Measurements from ENCODE around the gene POU2F1.

Gene POU2F1

DNA sequence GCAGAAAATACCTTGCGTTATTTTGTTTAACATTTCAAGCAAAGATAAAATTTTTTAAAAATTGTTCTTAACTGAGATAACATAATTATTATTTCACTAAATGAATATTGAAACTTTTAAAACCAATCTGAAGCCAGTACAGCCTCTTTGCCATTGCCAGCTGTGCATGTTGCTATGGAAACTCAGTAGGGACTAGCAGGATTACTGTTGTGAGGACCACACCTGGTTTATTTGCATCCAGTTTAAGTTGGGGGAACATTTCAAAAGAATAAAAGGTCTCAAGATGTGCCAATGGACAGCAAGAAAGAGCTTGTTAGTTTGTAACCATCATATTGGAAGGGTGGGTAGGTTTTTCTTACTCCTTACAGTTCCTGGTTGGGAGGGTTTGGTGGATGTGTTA is 80.7 kb downstream of the POU2F1 start:
- Histone ChIP-seq H3K27me3 (replicated peaks; ENCODE audit: insufficient read depth, low read length) (no peaks in the 10 kb centered on the region), H3K4me3 (ENCODE audit: low read length) (no peak overlapping the region), H3K4me1 (ENCODE audit: low read length) (no peaks in the 10 kb centered on the region), H3K79me2 (ENCODE audit: low read length) (peaks cover 19% of the 10 kb centered on the region), H3K9ac (ENCODE audit: low read length) (no peak overlapping the region), H3K36me3 (replicated peaks; ENCODE audit: insufficient read depth, low read length) (no peaks in the 10 kb centered on the region; the same call in 1 of the 2 replicates), H3K27ac (ENCODE audit: low read length) (no peak overlapping the region), H4K20me1 (ENCODE audit: insufficient read depth, low read length) (no peaks in the 10 kb centered on the region), H3K9me3 (replicated peaks; ENCODE audit: insufficient read depth, low read length) (no peaks in the 10 kb centered on the region), H3K9me2 (replicated peaks; ENCODE audit: insufficient read depth, low read length) (no peaks in the 10 kb centered on the region), H3K4me2 (ENCODE audit: low read depth, low read length) (no peak overlapping the region), H2AFZ (ENCODE audit: low read length) (no peak overlapping the region), H3F3A (ENCODE audit: insufficient read depth, low read length) (no peaks in the 10 kb centered on the region)
- TF ChIP-seq, protein P1, sequence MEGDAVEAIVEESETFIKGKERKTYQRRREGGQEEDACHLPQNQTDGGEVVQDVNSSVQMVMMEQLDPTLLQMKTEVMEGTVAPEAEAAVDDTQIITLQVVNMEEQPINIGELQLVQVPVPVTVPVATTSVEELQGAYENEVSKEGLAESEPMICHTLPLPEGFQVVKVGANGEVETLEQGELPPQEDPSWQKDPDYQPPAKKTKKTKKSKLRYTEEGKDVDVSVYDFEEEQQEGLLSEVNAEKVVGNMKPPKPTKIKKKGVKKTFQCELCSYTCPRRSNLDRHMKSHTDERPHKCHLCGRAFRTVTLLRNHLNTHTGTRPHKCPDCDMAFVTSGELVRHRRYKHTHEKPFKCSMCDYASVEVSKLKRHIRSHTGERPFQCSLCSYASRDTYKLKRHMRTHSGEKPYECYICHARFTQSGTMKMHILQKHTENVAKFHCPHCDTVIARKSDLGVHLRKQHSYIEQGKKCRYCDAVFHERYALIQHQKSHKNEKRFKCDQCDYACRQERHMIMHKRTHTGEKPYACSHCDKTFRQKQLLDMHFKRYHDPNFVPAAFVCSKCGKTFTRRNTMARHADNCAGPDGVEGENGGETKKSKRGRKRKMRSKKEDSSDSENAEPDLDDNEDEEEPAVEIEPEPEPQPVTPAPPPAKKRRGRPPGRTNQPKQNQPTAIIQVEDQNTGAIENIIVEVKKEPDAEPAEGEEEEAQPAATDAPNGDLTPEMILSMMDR (IDR thresholded peaks at IDR 0.05; ENCODE audit: low read length): no peak
- no peak for TF ChIP-seq EZH2phosphoT487 (IDR thresholded peaks at IDR 0.05; ENCODE audit: low read length)
- TF ChIP-seq EZH2 (optimal IDR thresholded peaks at IDR 0.05; ENCODE audit: low read depth, low read length): no peak
- no peak for DNase-seq

DNA sequence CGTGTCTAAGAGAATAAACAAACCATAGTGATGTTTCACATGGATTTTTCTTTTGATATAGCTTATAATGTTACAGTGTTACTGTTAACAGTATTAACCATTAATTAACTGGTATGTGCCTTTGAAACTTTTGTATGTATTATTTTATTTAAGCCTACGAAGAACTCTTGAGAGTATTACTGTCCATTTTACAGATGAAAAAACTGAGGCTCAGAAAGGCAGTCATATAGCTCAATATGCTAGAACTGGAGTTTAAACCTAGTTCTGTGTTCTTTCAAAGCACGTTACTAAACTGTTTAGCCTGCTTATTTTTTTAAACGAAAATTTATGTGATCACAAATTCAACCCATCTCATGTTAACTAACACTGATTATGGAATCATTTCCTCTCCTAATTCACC is 83.5 kb downstream of the POU2F1 start:
- H3K4me2 ChIP-seq (ENCODE audit: low read depth, low read length): no peak overlapping the region
- no peak overlapping the region for H3K4me3 ChIP-seq (ENCODE audit: low read length)
- H4K20me1 ChIP-seq (ENCODE audit: insufficient read depth, low read length): no peaks in the 10 kb centered on the region
- no peaks in the 10 kb centered on the region for H3K27me3 ChIP-seq (replicated peaks; ENCODE audit: insufficient read depth, low read length)
- no peaks in the 10 kb centered on the region; the same call in 1 of the 2 replicates for H3F3A ChIP-seq (ENCODE audit: insufficient read depth, low read length)
- no peaks in the 10 kb centered on the region for H3K9me3 ChIP-seq (replicated peaks; ENCODE audit: insufficient read depth, low read length)
- H3K79me2 ChIP-seq (ENCODE audit: low read length): peaks cover 21% of the 10 kb centered on the region
- TF ChIP-seq EZH2phosphoT487 (IDR thresholded peaks at IDR 0.05; ENCODE audit: low read length): no peak
- TF ChIP-seq EZH2 (optimal IDR thresholded peaks at IDR 0.05; ENCODE audit: low read depth, low read length): no peak
- TF ChIP-seq, protein P1 (IDR thresholded peaks at IDR 0.05; ENCODE audit: low read length): no peak
- H3K27ac ChIP-seq (ENCODE audit: low read length): no peak overlapping the region
- no peak for DNase-seq
- H3K9ac ChIP-seq (ENCODE audit: low read length): no peak overlapping the region
- H3K4me1 ChIP-seq (ENCODE audit: low read length): no peaks in the 10 kb centered on the region
- H2AFZ ChIP-seq (ENCODE audit: low read length): no peak overlapping the region
- H3K9me2 ChIP-seq (replicated peaks; ENCODE audit: insufficient read depth, low read length): no peaks in the 10 kb centered on the region
- no peaks in the 10 kb centered on the region; the same call in 1 of the 2 replicates for H3K36me3 ChIP-seq (replicated peaks; ENCODE audit: insufficient read depth, low read length)

DNA sequence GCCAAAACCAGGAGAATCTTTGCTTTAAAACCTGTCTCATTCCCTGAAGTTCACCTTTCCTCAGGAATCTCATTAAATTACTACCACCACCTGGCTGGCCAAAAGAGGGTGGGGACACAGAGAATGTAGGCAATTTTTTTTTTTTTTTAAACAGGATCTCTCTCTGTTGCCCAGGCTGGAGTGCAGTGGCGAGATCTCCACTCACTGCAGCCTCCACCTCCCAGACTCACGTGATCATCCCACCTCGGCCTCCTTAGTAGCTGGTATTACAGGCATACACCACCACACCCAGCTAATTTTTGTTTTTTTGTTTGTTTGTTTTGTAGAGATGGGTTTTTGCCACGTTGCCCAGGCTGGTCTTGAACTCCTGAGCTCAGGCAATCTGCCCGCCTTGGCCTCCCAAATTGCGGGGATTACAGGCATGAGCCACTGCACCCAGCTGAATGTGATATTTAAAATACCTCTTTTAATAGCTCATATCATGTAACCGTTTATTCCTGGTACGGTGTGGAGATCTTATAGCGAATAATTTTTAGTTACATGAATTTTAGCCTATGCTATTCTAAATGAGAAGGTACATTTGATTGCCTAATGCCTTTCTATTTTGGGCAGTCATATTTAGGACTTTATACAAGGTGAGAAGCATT is 84.5 kb downstream of the POU2F1 start:
- no peak for TF ChIP-seq EZH2 (optimal IDR thresholded peaks at IDR 0.05; ENCODE audit: low read depth, low read length)
- TF ChIP-seq, protein P1 (IDR thresholded peaks at IDR 0.05; ENCODE audit: low read length): no peak
- peaks cover 14% of the 10 kb centered on the region; the same call in 1 of the 2 replicates for H3K79me2 ChIP-seq (ENCODE audit: low read length)
- H3K4me3 ChIP-seq (ENCODE audit: low read length): no peak overlapping the region
- no peaks in the 10 kb centered on the region; the same call in 1 of the 2 replicates for H3K36me3 ChIP-seq (replicated peaks; ENCODE audit: insufficient read depth, low read length)
- DNase-seq: no peak
- no peaks in the 10 kb centered on the region for H3K9me3 ChIP-seq (replicated peaks; ENCODE audit: insufficient read depth, low read length)
- H3K4me1 ChIP-seq (ENCODE audit: low read length): no peaks in the 10 kb centered on the region
- H3K9ac ChIP-seq (ENCODE audit: low read length): no peak overlapping the region
- H3K27ac ChIP-seq (ENCODE audit: low read length): no peak overlapping the region
- H3F3A ChIP-seq (ENCODE audit: insufficient read depth, low read length): no peaks in the 10 kb centered on the region; the same call in 1 of the 2 replicates
- no peak overlapping the region for H3K4me2 ChIP-seq (ENCODE audit: low read depth, low read length)
- H2AFZ ChIP-seq (ENCODE audit: low read length): no peak overlapping the region
- no peaks in the 10 kb centered on the region for H3K9me2 ChIP-seq (replicated peaks; ENCODE audit: insufficient read depth, low read length)
- no peaks in the 10 kb centered on the region for H4K20me1 ChIP-seq (ENCODE audit: insufficient read depth, low read length)
- H3K27me3 ChIP-seq (replicated peaks; ENCODE audit: insufficient read depth, low read length): no peaks in the 10 kb centered on the region
